ENCODE data around the gene ZNF182. TPM values are rescaled to one million over a fixed set of nuclear protein-coding genes. Genes with fewer than 3 reads are reported as not detected.
"Not testable (repeated sequence)": the region's sequence is repeated elsewhere in the genome, so short reads cannot be mapped to it uniquely, and the experiment has no call there.

Gene ZNF182
- total RNA-seq (7.1 TPM), polyA plus RNA-seq (1 to 10 TPM; 3.0 to 6.2 (median 4.1) TPM)

- Mint-ChIP-seq H3K4me3 (peak within 1 kb of the TSS; percentile 89 to 99 (median 96)), H3K27ac (peak within 1 kb of the TSS; percentile 96 to 100 (median 99)), H3K36me3 (peaks cover 12% of the 10 kb centered on the region), H3K4me1 (peaks cover 0 to 29% (median 9%) of the 10 kb centered on the region in 4 donors), H3K27me3 (no peaks in the 10 kb centered on the region), H3K9me3 (peaks cover 0 to 2% (median 0%) of the 10 kb centered on the region in 7 donors)
- peak within 1 kb of the TSS; percentile 73 for H3K4me3 ChIP-seq (ENCODE audit: low read depth, low read length)
- DNase-seq: peak; percentile 87 to 94 (median 91)
- no peaks in the 10 kb centered on the region for H3K27me3 ChIP-seq (ENCODE audit: control insufficient read depth, insufficient read depth, low read length)
- ATAC-seq (ENCODE audit: low read depth in 2 of 2): peak; percentile 90 to 93
- H3K4me1 ChIP-seq (ENCODE audit: control insufficient read depth, insufficient read depth, low read length, poor library complexity, severe bottlenecking): peaks cover 9% of the 10 kb centered on the region
- H3K9me3 ChIP-seq (ENCODE audit: control insufficient read depth in 2 of 2, low read length in 2 of 2): no peaks in the 10 kb centered on the region
- H3K36me3 ChIP-seq (ENCODE audit: control insufficient read depth, insufficient read depth, low read length): peaks cover 2% of the 10 kb centered on the region
- H3K27ac ChIP-seq (ENCODE audit: insufficient read depth, low read length, poor library complexity, severe bottlenecking): peak within 1 kb of the TSS; percentile 79
Measured at GRCh38 chrX:48003758-48004457, at the start of gene ZNF182. Gene ZNF182 (minus strand): TSS chrX:48003989. CDS start chrX:48002609, 1,380 bp downstream.

GRCh38 chrX:48046846-48047245 lies 43.1 kb upstream of the ZNF182 start:
- no peak overlapping the region for H3K27ac ChIP-seq (ENCODE audit: insufficient read depth, low read length, poor library complexity, severe bottlenecking)
- DNase-seq: no peak
- H3K36me3 ChIP-seq (ENCODE audit: control insufficient read depth, insufficient read depth, low read length): no peaks in the 10 kb centered on the region
- H3K4me1 ChIP-seq (ENCODE audit: control insufficient read depth, insufficient read depth, low read length, poor library complexity, severe bottlenecking): no peaks in the 10 kb centered on the region
- no peak for ATAC-seq (ENCODE audit: low read depth in 2 of 2)
- H3K27me3 Mint-ChIP-seq: no peaks in the 10 kb centered on the region
- H3K36me3 Mint-ChIP-seq: peaks cover 4% of the 10 kb centered on the region
- H3K9me3 ChIP-seq (ENCODE audit: control insufficient read depth in 2 of 2, low read length in 2 of 2): no peaks in the 10 kb centered on the region
- H3K4me3 ChIP-seq (ENCODE audit: low read depth, low read length): no peak overlapping the region
- H3K4me1 Mint-ChIP-seq: no peaks in the 10 kb centered on the region
- no peaks in the 10 kb centered on the region for H3K27me3 ChIP-seq (ENCODE audit: control insufficient read depth, insufficient read depth, low read length)
- no peak overlapping the region for H3K4me3 Mint-ChIP-seq
- H3K9me3 Mint-ChIP-seq: peaks cover 0 to 1% (median 0%) of the 10 kb centered on the region in 7 donors
- H3K27ac Mint-ChIP-seq: no peak overlapping the region

- Mint-ChIP-seq H3K27me3 (no peaks in the 10 kb centered on the region), H3K27ac (no peak overlapping the region), H3K4me3 (no peak overlapping the region), H3K36me3 (peaks cover 4% of the 10 kb centered on the region), H3K4me1 (no peaks in the 10 kb centered on the region), H3K9me3 (peaks cover 0 to 1% (median 0%) of the 10 kb centered on the region in 7 donors)
- H3K9me3 ChIP-seq (ENCODE audit: control insufficient read depth in 2 of 2, low read length in 2 of 2): no peaks in the 10 kb centered on the region
- H3K4me1 ChIP-seq (ENCODE audit: control insufficient read depth, insufficient read depth, low read length, poor library complexity, severe bottlenecking): no peaks in the 10 kb centered on the region
- no peak for ATAC-seq (ENCODE audit: low read depth in 2 of 2)
- H3K4me3 ChIP-seq (ENCODE audit: low read depth, low read length): no peak overlapping the region
- H3K27ac ChIP-seq (ENCODE audit: insufficient read depth, low read length, poor library complexity, severe bottlenecking): no peak overlapping the region
- no peak for DNase-seq
- H3K27me3 ChIP-seq (ENCODE audit: control insufficient read depth, insufficient read depth, low read length): no peaks in the 10 kb centered on the region
- no peaks in the 10 kb centered on the region for H3K36me3 ChIP-seq (ENCODE audit: control insufficient read depth, insufficient read depth, low read length)
Measured at GRCh38 chrX:48045410-48046311, 41.9 kb upstream of the ZNF182 start.

- Mint-ChIP-seq H3K36me3 (peaks cover 4% of the 10 kb centered on the region), H3K4me1 (no peaks in the 10 kb centered on the region), H3K4me3 (no peak overlapping the region), H3K9me3 (peaks cover 0 to 1% (median 0%) of the 10 kb centered on the region in 7 donors), H3K27ac (no peak overlapping the region), H3K27me3 (no peaks in the 10 kb centered on the region)
- Histone ChIP-seq H3K27me3 (ENCODE audit: control insufficient read depth, insufficient read depth, low read length) (no peaks in the 10 kb centered on the region), H3K4me1 (ENCODE audit: control insufficient read depth, insufficient read depth, low read length, poor library complexity, severe bottlenecking) (no peaks in the 10 kb centered on the region), H3K9me3 (ENCODE audit: control insufficient read depth in 2 of 2, low read length in 2 of 2) (no peaks in the 10 kb centered on the region), H3K36me3 (ENCODE audit: control insufficient read depth, insufficient read depth, low read length) (no peaks in the 10 kb centered on the region), H3K4me3 (ENCODE audit: low read depth, low read length) (no peak overlapping the region), H3K27ac (ENCODE audit: insufficient read depth, low read length, poor library complexity, severe bottlenecking) (no peak overlapping the region)
- no peak for DNase-seq
- ATAC-seq (ENCODE audit: low read depth in 2 of 2): no peak
Measured at GRCh38 chrX:48043056-48043455, 39.3 kb upstream of the ZNF182 start.

GRCh38 chrX:48035891-48036290 lies 32.1 kb upstream of the ZNF182 start:
- no peaks in the 10 kb centered on the region for H3K9me3 ChIP-seq (ENCODE audit: control insufficient read depth in 2 of 2, low read length in 2 of 2)
- H3K27me3 ChIP-seq (ENCODE audit: control insufficient read depth, insufficient read depth, low read length): no peaks in the 10 kb centered on the region
- Mint-ChIP-seq H3K36me3 (no peaks in the 10 kb centered on the region), H3K27me3 (no peaks in the 10 kb centered on the region), H3K4me3 (no peak overlapping the region), H3K27ac (no peak overlapping the region), H3K9me3 (no peaks in the 10 kb centered on the region), H3K4me1 (no peaks in the 10 kb centered on the region)
- DNase-seq: no peak
- no peak overlapping the region for H3K4me3 ChIP-seq (ENCODE audit: low read depth, low read length)
- ATAC-seq (ENCODE audit: low read depth in 2 of 2): no peak
- H3K4me1 ChIP-seq (ENCODE audit: control insufficient read depth, insufficient read depth, low read length, poor library complexity, severe bottlenecking): no peaks in the 10 kb centered on the region
- H3K27ac ChIP-seq (ENCODE audit: insufficient read depth, low read length, poor library complexity, severe bottlenecking): no peak overlapping the region
- H3K36me3 ChIP-seq (ENCODE audit: control insufficient read depth, insufficient read depth, low read length): no peaks in the 10 kb centered on the region

- H3K27me3 ChIP-seq (ENCODE audit: control insufficient read depth, insufficient read depth, low read length); H3K36me3 Mint-ChIP-seq; H3K36me3 ChIP-seq (ENCODE audit: control insufficient read depth, insufficient read depth, low read length); H3K4me1 ChIP-seq (ENCODE audit: control insufficient read depth, insufficient read depth, low read length, poor library complexity, severe bottlenecking); ATAC-seq (ENCODE audit: low read depth in 2 of 2); H3K27ac ChIP-seq (ENCODE audit: insufficient read depth, low read length, poor library complexity, severe bottlenecking); H3K4me3 Mint-ChIP-seq; H3K4me3 ChIP-seq (ENCODE audit: low read depth, low read length); H3K27me3 Mint-ChIP-seq; DNase-seq; H3K4me1 Mint-ChIP-seq; H3K27ac Mint-ChIP-seq; H3K9me3 ChIP-seq (ENCODE audit: control insufficient read depth in 2 of 2, low read length in 2 of 2); H3K9me3 Mint-ChIP-seq: not testable (repeated sequence)
Measured at GRCh38 chrX:48030641-48031173, 26.9 kb upstream of the ZNF182 start.

- no peak overlapping the region for H3K27ac Mint-ChIP-seq
Measured at GRCh38 chrX:48030237-48030636, 26.4 kb upstream of the ZNF182 start.

More at GRCh38 chrX:48030237-48030636, 26.4 kb upstream of the ZNF182 start:
- DNase-seq (no peak), ATAC-seq (ENCODE audit: low read depth in 2 of 2) (no peak)
- Histone ChIP-seq H3K27me3 (ENCODE audit: control insufficient read depth, insufficient read depth, low read length) (no peaks in the 10 kb centered on the region), H3K36me3 (ENCODE audit: control insufficient read depth, insufficient read depth, low read length) (no peaks in the 10 kb centered on the region), H3K9me3 (ENCODE audit: control insufficient read depth in 2 of 2, low read length in 2 of 2) (no peaks in the 10 kb centered on the region), H3K4me1 (ENCODE audit: control insufficient read depth, insufficient read depth, low read length, poor library complexity, severe bottlenecking) (no peaks in the 10 kb centered on the region), H3K4me3 (ENCODE audit: low read depth, low read length) (no peak overlapping the region), H3K27ac (ENCODE audit: insufficient read depth, low read length, poor library complexity, severe bottlenecking) (no peak overlapping the region)
- Mint-ChIP-seq H3K36me3 (peaks cover 3% of the 10 kb centered on the region), H3K27me3 (no peaks in the 10 kb centered on the region), H3K9me3 (no peaks in the 10 kb centered on the region), H3K4me3 (no peak overlapping the region), H3K4me1 (peaks cover 0 to 10% (median 6%) of the 10 kb centered on the region in 4 donors)
